Limb (tissue), 2 donors: Measurements from ENCODE around the gene FBRSL1.
"Not testable (repeated sequence)": the region's sequence is repeated elsewhere in the genome, so short reads cannot be mapped to it uniquely, and the experiment has no call there.

Experiments used
- DNase-seq, 2 donors: peaks; one replicate each; pipeline ENCODE4 v3.0.0-alpha.2; 2016; ENCODE audit errors: extremely low spot score in 2 of 2

FBRSL1 gene

DNA sequence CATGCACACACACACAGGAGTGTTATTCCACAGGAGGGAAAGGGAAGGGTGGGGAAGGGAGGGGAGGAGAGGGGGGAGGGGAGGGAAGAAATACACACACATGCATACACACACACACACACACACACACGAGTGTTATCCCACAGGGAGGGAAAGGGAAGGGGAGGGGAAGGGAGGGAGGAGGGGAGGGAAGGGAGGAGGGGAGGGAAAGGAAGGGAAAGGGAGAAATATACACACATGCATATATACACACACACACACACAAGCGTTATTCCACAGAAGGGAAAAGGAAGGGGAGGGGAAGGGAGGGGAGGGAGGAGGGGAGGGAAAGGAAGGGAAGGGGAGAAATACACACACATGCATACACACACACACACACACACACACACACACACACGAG is 19.6 kb upstream of the FBRSL1 start:
- DNase-seq: no peak

- no peak for DNase-seq
Measured at GRCh38 chr12:132471011-132471857, 18.7 kb upstream of the FBRSL1 start.

DNA sequence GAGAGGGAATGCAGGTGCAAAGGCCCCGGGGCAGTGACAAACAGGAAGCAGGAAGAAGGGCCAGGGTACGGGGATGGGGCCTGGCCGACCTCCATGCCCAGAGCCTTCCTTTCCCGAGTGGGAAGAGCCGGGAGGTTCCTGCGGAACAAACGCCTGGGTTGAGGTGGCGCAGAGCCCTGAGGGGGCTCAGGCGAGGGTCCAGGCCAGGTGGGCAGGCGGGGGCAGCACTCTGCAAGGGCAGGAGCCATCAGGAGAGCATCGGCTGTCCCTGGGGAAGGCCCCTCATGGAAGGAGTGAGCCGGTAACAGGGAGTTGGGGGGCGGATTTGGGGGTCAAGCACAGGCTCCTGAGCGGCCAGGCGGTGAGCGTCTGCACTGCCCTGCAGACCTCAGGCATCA is 18.1 kb upstream of the FBRSL1 start:
- no peak for DNase-seq

DNA sequence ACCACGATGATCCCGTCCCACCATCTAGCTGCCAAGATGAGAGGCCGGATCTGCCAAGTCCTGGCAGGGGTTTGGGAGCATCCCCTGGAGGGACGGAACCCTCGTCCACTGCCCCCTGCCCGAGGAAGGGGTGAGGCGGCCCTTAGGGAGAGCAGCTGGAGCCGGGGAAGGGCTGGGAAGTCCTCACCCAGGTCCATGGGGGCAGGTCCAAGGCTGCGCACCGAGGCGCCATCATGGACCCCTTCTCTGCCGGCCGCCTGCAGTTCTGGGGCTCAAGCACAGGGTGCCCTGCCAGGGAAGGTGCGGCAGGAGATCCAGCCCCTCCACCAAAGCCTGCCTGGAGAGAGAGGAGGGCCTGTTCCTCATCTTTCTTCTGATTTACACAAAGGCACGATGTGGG is 17.6 kb upstream of the FBRSL1 start:
- DNase-seq: no peak

DNA sequence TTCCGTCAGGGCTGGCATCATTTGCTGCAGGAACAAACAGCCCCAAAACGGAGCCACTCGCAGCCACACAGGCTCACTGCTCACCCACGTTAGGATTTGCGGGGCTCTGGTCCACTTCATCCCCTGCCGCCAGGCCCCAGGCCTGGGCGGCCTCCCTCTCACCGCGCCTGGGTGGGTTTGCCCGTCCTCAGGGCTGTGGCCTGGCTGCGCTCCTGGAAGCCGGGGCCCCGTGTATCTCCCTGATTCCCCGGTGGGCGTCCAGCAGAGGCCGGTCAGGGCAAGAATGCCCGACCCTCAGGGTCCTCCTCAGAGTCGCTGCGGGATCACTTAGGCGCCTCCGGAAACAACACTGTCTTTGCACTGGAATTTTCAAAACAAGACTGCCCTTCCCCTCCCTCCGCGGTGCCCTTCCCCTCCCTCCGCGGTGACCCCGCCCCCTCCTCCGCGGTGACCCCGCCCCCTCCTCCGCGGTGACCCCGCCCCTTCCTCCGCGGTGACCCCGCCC is 15.7 kb upstream of the FBRSL1 start:
- DNase-seq: no peak

- not testable (repeated sequence) for DNase-seq
Measured at GRCh38 chr12:132474799-132475303, 15.1 kb upstream of the FBRSL1 start.

DNA sequence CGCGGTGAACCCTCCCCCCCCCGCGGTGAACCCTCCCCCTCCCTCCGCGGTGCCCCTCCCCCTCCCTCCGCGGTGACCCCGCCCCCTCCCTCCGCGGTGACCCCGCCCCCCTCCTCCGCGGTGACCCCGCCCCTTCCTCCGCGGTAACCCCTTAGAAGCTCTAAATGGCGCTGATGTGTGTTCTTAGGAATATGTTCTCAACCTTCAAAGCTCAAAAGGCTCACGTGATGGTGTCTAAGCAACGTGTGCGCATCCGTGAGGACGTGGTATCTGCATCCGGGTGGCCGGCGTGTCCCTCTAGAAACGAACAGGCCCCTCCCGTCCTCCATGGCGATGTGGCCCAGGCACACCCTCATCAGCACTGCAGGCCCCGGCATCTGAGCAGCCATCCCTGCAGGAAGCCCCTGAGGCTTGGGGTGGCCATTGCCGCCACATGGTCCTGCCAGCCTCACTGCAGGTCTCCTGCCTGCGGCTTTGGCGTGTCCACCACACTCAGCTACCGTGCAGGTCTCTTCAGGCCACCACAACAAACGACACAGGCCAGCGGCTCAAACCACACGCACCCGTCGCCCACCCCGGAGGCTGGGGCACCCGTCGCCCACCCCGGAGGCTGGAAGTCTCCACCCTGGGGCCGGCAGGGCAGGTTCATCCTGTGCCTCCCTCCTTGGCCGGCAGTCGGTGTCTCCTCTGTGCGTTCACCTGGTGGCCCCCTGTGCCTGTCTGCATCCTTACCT is 14.5 kb upstream of the FBRSL1 start:
- no peak for DNase-seq

GRCh38 chr12:132476038-132476414 is 13.9 kb upstream of the FBRSL1 start:
- DNase-seq: no peak

DNA sequence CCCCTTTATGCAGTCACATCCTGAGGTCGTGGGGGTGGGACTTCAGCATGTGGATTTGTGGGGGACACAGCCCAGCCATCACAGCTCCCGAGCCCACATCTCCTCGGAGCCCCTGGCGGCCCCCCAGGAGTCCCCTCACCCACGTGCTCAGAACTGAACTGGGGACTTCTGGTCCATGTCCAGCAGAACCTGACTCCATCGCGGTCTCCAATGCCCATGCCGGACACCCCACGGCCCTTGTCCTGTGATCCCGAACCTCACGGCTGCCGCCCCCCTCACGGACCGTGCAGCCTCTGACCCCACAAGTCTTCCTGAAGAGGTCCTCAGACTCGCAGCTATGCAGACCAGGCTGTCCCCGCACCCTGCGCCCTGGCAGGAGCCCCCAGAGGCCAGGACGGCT is 13.5 kb upstream of the FBRSL1 start:
- no peak for DNase-seq

- DNase-seq: no peak
Measured at GRCh38 chr12:132477017-132477702, 12.8 kb upstream of the FBRSL1 start.

DNA sequence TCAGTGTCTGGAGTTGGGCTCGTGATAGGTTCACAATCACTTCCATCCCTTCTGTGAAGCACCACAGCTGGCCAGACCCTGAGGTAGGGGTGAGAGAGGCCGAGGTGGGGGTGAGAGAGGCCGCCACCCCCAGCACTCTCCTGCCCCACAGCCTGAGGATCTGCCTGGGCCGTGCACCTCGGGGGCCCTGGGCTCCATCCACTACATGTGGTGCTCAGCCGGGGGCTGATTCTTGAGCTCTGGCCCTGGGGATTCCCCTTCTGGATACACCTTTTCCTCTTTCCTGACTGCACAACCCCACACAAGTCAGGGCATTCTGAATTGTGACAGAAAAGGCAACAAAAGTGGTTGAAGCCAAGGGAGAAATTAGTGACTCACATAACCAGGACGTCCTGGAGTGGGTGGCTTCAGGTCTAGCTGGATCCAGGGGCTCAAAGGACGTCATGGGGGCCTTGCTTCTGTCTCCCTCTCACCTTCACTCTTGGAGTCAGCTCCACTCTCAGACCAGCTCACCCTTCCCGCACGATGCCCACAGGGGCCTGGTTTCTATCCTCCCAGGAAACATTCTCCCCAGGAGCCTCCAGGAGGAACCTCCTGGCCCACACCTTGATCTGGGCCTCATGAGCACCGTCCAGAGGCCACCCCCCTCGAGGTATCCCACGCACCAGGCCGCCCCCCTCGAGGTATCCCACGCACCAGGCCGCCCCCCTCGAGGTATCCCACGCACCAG is 12.1 kb upstream of the FBRSL1 start:
- DNase-seq: no peak

DNA sequence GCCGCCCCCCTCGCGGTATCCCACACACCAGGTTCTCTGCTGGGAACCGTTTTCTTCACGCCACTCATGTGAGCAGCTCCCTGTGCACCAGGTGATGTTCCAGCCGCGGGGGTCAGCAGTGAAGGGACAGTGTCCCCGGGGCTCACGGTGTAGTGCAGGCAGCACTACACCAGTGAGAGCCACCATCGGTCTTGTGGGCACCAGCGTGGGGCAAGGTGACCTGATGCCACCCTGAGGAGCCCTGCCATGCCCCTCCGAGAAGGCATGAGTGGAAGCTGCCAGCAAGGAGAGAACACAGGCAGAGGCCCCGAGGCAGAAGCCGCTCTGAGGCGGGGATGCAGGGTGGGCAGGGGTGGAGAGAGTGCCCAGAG is 11.5 kb upstream of the FBRSL1 start:
- DNase-seq: no peak

- DNase-seq: no peak
Measured at GRCh38 chr12:132478845-132479244, 11.1 kb upstream of the FBRSL1 start.

DNA sequence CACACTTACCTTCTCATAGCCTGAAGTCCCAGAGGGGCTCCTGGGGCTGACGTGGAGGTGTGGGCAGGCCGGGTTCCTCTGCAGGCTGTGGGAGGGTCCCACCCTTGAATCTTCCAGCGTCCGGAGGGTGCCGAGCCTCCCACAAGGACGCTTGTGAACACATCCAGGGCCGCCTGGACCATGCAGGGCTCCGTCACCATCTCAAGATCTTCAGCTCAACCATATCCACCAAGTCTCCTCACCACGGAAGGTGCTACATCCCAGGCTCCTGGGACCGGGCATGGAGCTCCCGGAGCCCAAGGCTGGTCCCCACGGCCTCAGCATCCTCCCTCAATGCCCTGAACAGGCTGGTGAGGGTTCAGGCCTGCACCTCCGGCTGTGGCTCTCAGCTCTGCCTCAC is 10.7 kb upstream of the FBRSL1 start:
- DNase-seq: no peak

GRCh38 chr12:132479938-132480622 is 9.9 kb upstream of the FBRSL1 start:
- DNase-seq: no peak

DNA sequence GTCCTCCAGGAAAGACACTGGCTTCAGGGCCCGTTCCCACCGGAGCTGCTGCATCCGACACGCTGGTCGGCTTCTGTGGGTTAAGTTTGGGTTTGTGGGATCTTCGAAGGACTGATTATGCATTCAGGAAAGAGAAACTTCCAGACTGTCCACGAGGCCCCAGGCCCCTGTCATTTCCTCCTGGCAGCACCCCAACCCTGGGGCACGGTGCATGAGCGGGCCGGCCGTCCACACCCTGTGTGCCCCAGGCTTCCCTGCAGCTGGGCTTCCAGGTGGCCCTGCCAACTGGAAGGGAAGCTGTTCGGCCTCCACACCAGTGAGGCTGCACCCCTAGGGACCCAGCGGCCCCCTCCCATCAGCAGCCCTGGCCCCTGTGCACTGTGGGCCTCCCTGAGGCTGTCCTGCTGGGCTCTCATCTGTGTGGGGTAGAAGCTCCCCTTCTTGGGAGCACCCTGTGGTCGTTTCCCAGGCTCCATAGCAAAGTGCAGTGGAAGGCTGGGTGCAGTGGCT is 9.3 kb upstream of the FBRSL1 start:
- no peak for DNase-seq

GRCh38 chr12:132481345-132481744 is 8.6 kb upstream of the FBRSL1 start:
- no peak for DNase-seq

- DNase-seq: no peak
Measured at GRCh38 chr12:132481771-132482745, 7.9 kb upstream of the FBRSL1 start.

- no peak for DNase-seq
Measured at GRCh38 chr12:132482771-132483170, 7.2 kb upstream of the FBRSL1 start.
